ENCODE measurements around the gene NDUFA7. TPM values are rescaled to one million over a fixed set of nuclear protein-coding genes. Genes with fewer than 3 reads are reported as not detected.
"Not testable (repeated sequence)": the region's sequence is repeated elsewhere in the genome, so short reads cannot be mapped to it uniquely, and the experiment has no call there.

Gene NDUFA7
- total RNA-seq, 1 donor from 2014 or later = 49.3 TPM

DNA sequence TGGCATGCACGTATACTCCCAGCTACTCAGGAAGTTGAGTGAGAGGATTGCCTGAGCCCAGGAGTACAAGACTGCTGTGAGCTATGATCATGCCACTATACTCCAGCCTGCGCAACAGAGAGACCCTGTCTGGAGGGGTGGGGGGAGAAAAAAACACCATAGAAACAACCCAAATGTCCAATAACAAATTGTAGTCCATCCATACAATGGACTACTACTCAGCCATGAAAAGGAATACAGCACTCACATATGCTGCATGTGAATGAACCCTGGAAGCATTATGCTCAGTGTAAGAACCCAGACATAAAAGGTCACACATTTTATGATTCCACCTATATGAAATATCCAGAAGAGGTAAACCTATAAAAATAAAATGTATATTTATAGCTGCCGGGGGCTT is 55.3 kb downstream of the NDUFA7 start:
- H3K27ac ChIP-seq (ENCODE audit: low read depth, low read length) = no peak overlapping the region
- Mint-ChIP-seq H3K27me3 (ENCODE audit: low read depth, unreplicated experiment) (peaks cover 5% of the 10 kb centered on the region), H3K27ac (ENCODE audit: unreplicated experiment) (no peak overlapping the region), H3K36me3 (ENCODE audit: low read depth, unreplicated experiment) (peaks cover 1% of the 10 kb centered on the region), H3K4me3 (ENCODE audit: unreplicated experiment) (no peak overlapping the region), H3K9me3 (ENCODE audit: unreplicated experiment) (peaks cover 3% of the 10 kb centered on the region), H3K4me1 (ENCODE audit: low read depth, unreplicated experiment) (no peaks in the 10 kb centered on the region)
- H2AFZ ChIP-seq (ENCODE audit: low read depth, low read length) = no peak overlapping the region
- no peaks in the 10 kb centered on the region for H4K20me1 ChIP-seq (ENCODE audit: insufficient read depth, low read length)
- peaks cover 4% of the 10 kb centered on the region for H3K4me1 ChIP-seq (ENCODE audit: insufficient read depth, low read length)
- H3K9ac ChIP-seq (ENCODE audit: low read length) = no peak overlapping the region
- no peaks in the 10 kb centered on the region for H3K79me2 ChIP-seq (ENCODE audit: insufficient read depth, low read length)
- no peak for FAIRE-seq
- H3K27me3 ChIP-seq (ENCODE audit: insufficient read depth, low read length) = no peaks in the 10 kb centered on the region
- no peaks in the 10 kb centered on the region for H3K9me3 ChIP-seq (ENCODE audit: insufficient read depth, low read depth, low read length)
- H3K4me2 ChIP-seq (ENCODE audit: low read length) = no peak overlapping the region
- no peak for TF ChIP-seq EZH2 (IDR thresholded peaks at IDR 0.05; ENCODE audit: insufficient read depth, low read length)
- TF ChIP-seq, protein P1, sequence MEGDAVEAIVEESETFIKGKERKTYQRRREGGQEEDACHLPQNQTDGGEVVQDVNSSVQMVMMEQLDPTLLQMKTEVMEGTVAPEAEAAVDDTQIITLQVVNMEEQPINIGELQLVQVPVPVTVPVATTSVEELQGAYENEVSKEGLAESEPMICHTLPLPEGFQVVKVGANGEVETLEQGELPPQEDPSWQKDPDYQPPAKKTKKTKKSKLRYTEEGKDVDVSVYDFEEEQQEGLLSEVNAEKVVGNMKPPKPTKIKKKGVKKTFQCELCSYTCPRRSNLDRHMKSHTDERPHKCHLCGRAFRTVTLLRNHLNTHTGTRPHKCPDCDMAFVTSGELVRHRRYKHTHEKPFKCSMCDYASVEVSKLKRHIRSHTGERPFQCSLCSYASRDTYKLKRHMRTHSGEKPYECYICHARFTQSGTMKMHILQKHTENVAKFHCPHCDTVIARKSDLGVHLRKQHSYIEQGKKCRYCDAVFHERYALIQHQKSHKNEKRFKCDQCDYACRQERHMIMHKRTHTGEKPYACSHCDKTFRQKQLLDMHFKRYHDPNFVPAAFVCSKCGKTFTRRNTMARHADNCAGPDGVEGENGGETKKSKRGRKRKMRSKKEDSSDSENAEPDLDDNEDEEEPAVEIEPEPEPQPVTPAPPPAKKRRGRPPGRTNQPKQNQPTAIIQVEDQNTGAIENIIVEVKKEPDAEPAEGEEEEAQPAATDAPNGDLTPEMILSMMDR (IDR thresholded peaks at IDR 0.05; ENCODE audit: insufficient read depth, low read depth, low read length) = no peak
- no peak overlapping the region for H3K4me3 ChIP-seq (ENCODE audit: insufficient read depth, low read depth, low read length)
- DNase-seq (ENCODE audit: low read depth) = no peak
- H3K36me3 ChIP-seq (ENCODE audit: insufficient read depth, low read length) = no peaks in the 10 kb centered on the region

DNA sequence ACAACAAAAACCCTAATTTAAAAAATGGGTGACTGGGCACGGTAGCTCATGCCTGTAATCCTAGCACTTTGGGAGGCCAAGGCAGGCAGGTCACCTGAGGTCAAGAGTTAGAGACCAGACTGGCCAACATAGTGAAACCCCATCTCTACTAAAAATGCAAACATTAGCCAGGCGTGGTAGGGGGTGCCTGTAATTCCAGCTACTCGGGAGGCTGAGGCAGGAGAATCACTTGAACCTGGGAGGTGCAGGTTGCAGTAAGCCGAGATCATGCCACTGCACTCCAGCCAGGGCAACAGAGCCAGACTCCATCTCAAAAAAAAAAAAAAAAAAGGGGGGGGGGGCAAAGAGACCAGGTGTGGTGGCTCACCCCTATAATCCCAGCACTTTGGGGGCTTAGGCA is 56.9 kb downstream of the NDUFA7 start:
- not testable (repeated sequence) for DNase-seq (ENCODE audit: low read depth); H3K9me3 Mint-ChIP-seq (ENCODE audit: unreplicated experiment); H3K4me1 ChIP-seq (ENCODE audit: insufficient read depth, low read length); H3K9me3 ChIP-seq (ENCODE audit: insufficient read depth, low read depth, low read length); H3K4me1 Mint-ChIP-seq (ENCODE audit: low read depth, unreplicated experiment); H3K27me3 Mint-ChIP-seq (ENCODE audit: low read depth, unreplicated experiment); H2AFZ ChIP-seq (ENCODE audit: low read depth, low read length); H3K4me3 ChIP-seq (ENCODE audit: insufficient read depth, low read depth, low read length); H4K20me1 ChIP-seq (ENCODE audit: insufficient read depth, low read length); H3K79me2 ChIP-seq (ENCODE audit: insufficient read depth, low read length); H3K36me3 Mint-ChIP-seq (ENCODE audit: low read depth, unreplicated experiment); H3K4me3 Mint-ChIP-seq (ENCODE audit: unreplicated experiment); FAIRE-seq; H3K27me3 ChIP-seq (ENCODE audit: insufficient read depth, low read length); H3K36me3 ChIP-seq (ENCODE audit: insufficient read depth, low read length); H3K9ac ChIP-seq (ENCODE audit: low read length); H3K4me2 ChIP-seq (ENCODE audit: low read length); H3K27ac ChIP-seq (ENCODE audit: low read depth, low read length); H3K27ac Mint-ChIP-seq (ENCODE audit: unreplicated experiment)

DNA sequence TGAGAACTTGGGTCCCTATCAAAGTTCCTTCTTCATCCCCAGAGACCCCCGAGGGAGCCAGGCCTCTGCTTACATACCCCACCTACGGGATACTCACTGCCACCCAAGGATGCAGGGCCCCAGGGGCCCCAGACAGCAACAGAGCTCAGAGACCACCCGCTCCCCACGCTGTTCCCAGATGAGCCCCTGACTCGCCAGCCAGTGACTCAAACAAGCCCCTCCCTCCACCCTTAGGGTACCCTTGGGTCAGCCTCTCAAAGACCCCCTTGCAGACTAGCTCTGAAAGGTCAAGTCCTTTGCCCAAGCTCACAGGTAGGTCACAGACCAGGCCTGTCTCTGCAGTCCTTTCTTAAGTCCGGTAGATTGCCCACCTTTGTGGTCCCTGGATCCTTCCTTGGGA is 58.7 kb downstream of the NDUFA7 start:
- no peak overlapping the region for H3K27ac ChIP-seq (ENCODE audit: low read depth, low read length)
- DNase-seq (ENCODE audit: low read depth) = no peak
- no peak for TF ChIP-seq EZH2 (IDR thresholded peaks at IDR 0.05; ENCODE audit: insufficient read depth, low read length)
- TF ChIP-seq, protein P1 (IDR thresholded peaks at IDR 0.05; ENCODE audit: insufficient read depth, low read depth, low read length) = no peak
- H3K36me3 ChIP-seq (ENCODE audit: insufficient read depth, low read length) = no peaks in the 10 kb centered on the region
- FAIRE-seq = no peak
- no peak overlapping the region for H3K9ac ChIP-seq (ENCODE audit: low read length)
- Mint-ChIP-seq H3K4me1 (ENCODE audit: low read depth, unreplicated experiment) (no peaks in the 10 kb centered on the region), H3K27me3 (ENCODE audit: low read depth, unreplicated experiment) (peaks cover 2% of the 10 kb centered on the region), H3K9me3 (ENCODE audit: unreplicated experiment) (peaks cover 3% of the 10 kb centered on the region), H3K36me3 (ENCODE audit: low read depth, unreplicated experiment) (peaks cover 7% of the 10 kb centered on the region), H3K27ac (ENCODE audit: unreplicated experiment) (no peak overlapping the region), H3K4me3 (ENCODE audit: unreplicated experiment) (no peak overlapping the region)
- no peak overlapping the region for H2AFZ ChIP-seq (ENCODE audit: low read depth, low read length)
- H3K4me3 ChIP-seq (ENCODE audit: insufficient read depth, low read depth, low read length) = no peak overlapping the region
- H3K4me1 ChIP-seq (ENCODE audit: insufficient read depth, low read length) = no peaks in the 10 kb centered on the region
- no peaks in the 10 kb centered on the region for H3K79me2 ChIP-seq (ENCODE audit: insufficient read depth, low read length)
- no peaks in the 10 kb centered on the region for H4K20me1 ChIP-seq (ENCODE audit: insufficient read depth, low read length)
- no peaks in the 10 kb centered on the region for H3K9me3 ChIP-seq (ENCODE audit: insufficient read depth, low read depth, low read length)
- H3K4me2 ChIP-seq (ENCODE audit: low read length) = no peak overlapping the region
- no peaks in the 10 kb centered on the region for H3K27me3 ChIP-seq (ENCODE audit: insufficient read depth, low read length)
